Right ventricle myocardium superior (tissue), 1 donor: ENCODE measurements around the gene HGS. TPM values are rescaled to one million over a fixed set of nuclear protein-coding genes. Genes with fewer than 3 reads are reported as not detected.
"Not testable (repeated sequence)": the region's sequence is repeated elsewhere in the genome, so short reads cannot be mapped to it uniquely, and the experiment has no call there.

Source experiments
- ATAC-seq: fragments of 200-7000 bp; cut with Tn5 transposase; one replicate; pipeline ENCODE4 v1.9.1; 2020; ENCODE audit warnings: mild to moderate bottlenecking; ENCODE audit not compliant: poor library complexity
- DNase-seq: peaks from one replicate; pipeline ENCODE4 v3.0.0-alpha.2; 2020
- intact Hi-C: fragments of 100-400 bp; cut with DNase I; formaldehyde crosslinking; loops from one replicate; pipeline ENCODE4 v1.11.2; 2022
- total RNA-seq: library from RNA; stranded (reverse); fragmentation: NEBNext Ultra II Directional; extraction: Animal tissue kit (Norgen Biotek cat#: 25700); gene quantifications from one replicate; pipeline ENCODE4 v1.2.1, GENCODE V29; 2021
- donor health status: DM: no; HTN: yes; CAD: no; lungs with severe emphysema.

The HGS gene
- total RNA-seq, 1 donor from 2014 or later, result 34.5 TPM

GRCh38 chr17:81652906-81653771 lies 30.7 kb upstream of the HGS start:
- DNase-seq (no peak), ATAC-seq (no peak)
- intact Hi-C loops, result no loop called here

GRCh38 chr17:81655378-81656117 lies 28.3 kb upstream of the HGS start:
- no peak for ATAC-seq
- intact Hi-C loops, result no loop called here
- no peak for DNase-seq

GRCh38 chr17:81656118-81656743 lies 27.6 kb upstream of the HGS start, which contains the start of gene PDE6G:
Gene PDE6G, minus strand, starts transcription at chr17:81656542. Its CDS starts 3,237 bp downstream, at chr17:81653305.
- no peak for DNase-seq
- no peak for ATAC-seq
- intact Hi-C loops, result no loop called here

- ATAC-seq (no peak), DNase-seq (no peak)
Observed at GRCh38 chr17:81656835-81657234, 27.0 kb upstream of the HGS start.

GRCh38 chr17:81659038-81659437 lies 24.8 kb upstream of the HGS start:
- intact Hi-C loops, result no loop called here
- DNase-seq (no peak), ATAC-seq (no peak)

More at GRCh38 chr17:81656835-81657234, 27.0 kb upstream of the HGS start:
- intact Hi-C loops, result no loop called here

- ATAC-seq (no peak), DNase-seq (no peak)
- intact Hi-C loops, result no loop called here
Observed at GRCh38 chr17:81660441-81660840, 23.4 kb upstream of the HGS start.

- intact Hi-C loops, result no loop called here
- no peak for ATAC-seq
- no peak for DNase-seq
Observed at GRCh38 chr17:81662002-81662401, 21.8 kb upstream of the HGS start.

- intact Hi-C loops, result no loop called here
- DNase-seq (no peak), ATAC-seq (no peak)
Observed at GRCh38 chr17:81664051-81664470, 19.8 kb upstream of the HGS start.

- ATAC-seq (peak; percentile 17), DNase-seq (no peak)
- intact Hi-C loops, result no loop called here
Observed at GRCh38 chr17:81665205-81666091, 18.4 kb upstream of the HGS start.

- intact Hi-C loops, result no loop called here
- ATAC-seq (peak; percentile 25), DNase-seq (no peak)
Observed at GRCh38 chr17:81666092-81666341, 17.8 kb upstream of the HGS start.

- ATAC-seq, result peak; percentile 99
- intact Hi-C loops, result no loop called here
- DNase-seq, result peak; percentile 99
Observed at GRCh38 chr17:81666342-81667191, 17.2 kb upstream of the HGS start, which contains the start of the genes CCDC137 and OXLD1. Gene CCDC137, plus strand, starts transcription at chr17:81666737. Its CDS starts 30 bp downstream, at chr17:81666767. Gene OXLD1, minus strand, starts transcription at chr17:81666605. Its CDS starts 28 bp downstream, at chr17:81666577.

- DNase-seq (no peak), ATAC-seq (no peak)
- intact Hi-C loops, result no loop called here
Observed at GRCh38 chr17:81667754-81668153, 16.1 kb upstream of the HGS start.

- peak; percentile 33 for DNase-seq
Observed at GRCh38 chr17:81672504-81672903, 11.3 kb upstream of the HGS start.

GRCh38 chr17:81672954-81673353 lies 10.9 kb upstream of the HGS start:
- ATAC-seq (no peak), DNase-seq (peak; percentile 37)
- intact Hi-C loops, result no loop called here

More at GRCh38 chr17:81672504-81672903, 11.3 kb upstream of the HGS start:
- intact Hi-C loops, result no loop called here
- ATAC-seq, result no peak

GRCh38 chr17:81673561-81674258 lies 10.1 kb upstream of the HGS start:
- DNase-seq (peak; percentile 35), ATAC-seq (no peak)
- intact Hi-C loops, result no loop called here

GRCh38 chr17:81675515-81676221 lies 8.1 kb upstream of the HGS start:
- intact Hi-C loops, ATAC-seq: not testable (repeated sequence)
- peak; percentile 47 for DNase-seq
